HG03520 (cell line): Measurements from ENCODE around the gene ZCCHC24.

ENCODE experiments used
- ATAC-seq: cut with Tn5 transposase; IDR thresholded peaks from one replicate; pipeline ENCODE4 v1.9.1; 2021; ENCODE audit warnings: mild to moderate bottlenecking, moderate library complexity; ENCODE audit not compliant: unreplicated experiment

ZCCHC24 gene

DNA sequence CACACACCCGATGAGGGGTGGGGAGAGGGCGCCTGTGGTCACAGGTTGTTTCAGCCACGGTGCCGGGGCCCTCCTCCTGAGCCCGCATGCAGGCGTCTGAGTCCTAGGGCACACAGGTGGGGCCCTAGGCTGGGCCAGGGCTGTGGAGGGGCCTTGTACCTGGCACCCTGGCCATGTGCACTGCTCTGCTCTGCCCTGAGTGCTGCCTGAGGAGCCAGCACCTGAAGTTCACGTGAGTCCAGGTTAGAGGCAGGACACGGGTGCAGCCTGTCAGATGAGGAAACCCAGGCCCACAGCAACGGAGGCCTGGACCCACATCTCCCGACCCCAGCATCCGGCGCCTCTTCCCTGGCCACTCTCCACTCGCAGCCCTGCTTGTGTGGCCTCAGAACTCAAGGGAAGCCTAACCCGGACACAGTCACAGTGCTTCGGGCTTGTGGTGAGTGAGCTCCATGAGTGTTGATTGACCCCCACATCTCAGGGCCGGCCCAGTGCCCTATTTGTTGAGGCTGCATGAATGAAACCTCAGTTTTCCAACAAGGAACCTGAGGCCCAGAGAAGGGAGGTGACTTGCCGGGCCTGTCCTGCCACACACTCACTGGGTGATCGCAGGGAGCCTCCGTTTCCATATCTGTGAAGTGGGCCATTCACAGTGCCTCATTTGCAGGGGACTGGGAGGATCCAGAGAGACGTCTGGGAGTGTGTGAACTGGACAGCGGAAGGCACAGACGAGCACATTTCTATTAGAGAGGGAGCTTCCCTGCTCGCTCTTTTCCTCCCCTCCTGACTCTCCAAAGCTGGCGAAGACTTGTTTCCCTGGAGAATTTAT lies 58.6 kb downstream of the ZCCHC24 start:
- ATAC-seq, result no peak

GRCh38 chr10:79385804-79386531 lies 59.5 kb downstream of the ZCCHC24 start:
- ATAC-seq, result no peak

DNA sequence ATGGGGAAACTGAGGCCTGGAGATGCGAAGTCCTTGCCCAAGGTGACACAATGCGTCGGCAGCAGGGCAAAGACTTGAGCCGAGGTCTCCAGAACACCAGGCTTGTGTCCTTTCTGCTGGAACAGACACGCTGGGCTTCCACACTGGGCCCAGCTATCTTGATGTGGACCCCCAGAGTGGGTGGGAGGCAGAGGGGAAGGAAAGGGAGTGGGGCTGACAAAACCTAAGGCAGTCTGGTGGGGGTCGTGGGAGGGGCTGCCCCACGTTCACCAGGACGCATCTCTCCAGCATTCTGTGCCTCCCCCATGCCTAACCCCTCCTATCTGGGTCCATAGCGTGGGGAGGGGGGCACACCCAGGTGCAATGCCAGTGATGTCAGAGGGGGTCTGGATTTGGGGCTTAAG lies 60.0 kb downstream of the ZCCHC24 start:
- ATAC-seq, result no peak

- ATAC-seq, result no peak
Measured at GRCh38 chr10:79384773-79385391, 60.5 kb downstream of the ZCCHC24 start.

GRCh38 chr10:79383974-79384606 lies 61.3 kb downstream of the ZCCHC24 start:
- ATAC-seq, result no peak

DNA sequence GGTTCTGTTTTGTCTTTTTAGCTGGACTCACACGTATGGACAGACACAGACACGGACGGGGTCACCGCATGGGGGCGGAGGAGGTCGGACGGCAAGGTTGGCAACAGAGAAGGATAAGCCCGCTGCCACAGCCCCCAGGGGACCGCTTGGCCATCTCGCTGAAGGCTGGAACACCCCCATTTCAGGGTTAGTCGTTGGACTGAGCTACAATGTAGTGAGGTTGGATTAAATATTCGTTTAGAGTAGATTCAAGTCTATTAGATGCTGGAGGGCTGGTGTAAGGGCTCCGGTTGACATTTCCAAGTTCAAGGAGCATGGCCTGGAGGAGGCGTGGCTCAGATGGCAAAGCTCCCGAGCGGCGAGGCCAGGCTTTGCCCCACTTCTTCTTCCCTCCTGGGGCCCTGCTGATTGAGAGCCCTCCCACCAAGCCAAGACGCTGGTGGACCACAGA lies 62.9 kb downstream of the ZCCHC24 start:
- no peak for ATAC-seq

- ATAC-seq, result no peak
Measured at GRCh38 chr10:79381804-79382221, 63.6 kb downstream of the ZCCHC24 start.

- ATAC-seq, result no peak
Measured at GRCh38 chr10:79380946-79381721, 64.3 kb downstream of the ZCCHC24 start.

- no peak for ATAC-seq
Measured at GRCh38 chr10:79380125-79380945, 65.1 kb downstream of the ZCCHC24 start.

DNA sequence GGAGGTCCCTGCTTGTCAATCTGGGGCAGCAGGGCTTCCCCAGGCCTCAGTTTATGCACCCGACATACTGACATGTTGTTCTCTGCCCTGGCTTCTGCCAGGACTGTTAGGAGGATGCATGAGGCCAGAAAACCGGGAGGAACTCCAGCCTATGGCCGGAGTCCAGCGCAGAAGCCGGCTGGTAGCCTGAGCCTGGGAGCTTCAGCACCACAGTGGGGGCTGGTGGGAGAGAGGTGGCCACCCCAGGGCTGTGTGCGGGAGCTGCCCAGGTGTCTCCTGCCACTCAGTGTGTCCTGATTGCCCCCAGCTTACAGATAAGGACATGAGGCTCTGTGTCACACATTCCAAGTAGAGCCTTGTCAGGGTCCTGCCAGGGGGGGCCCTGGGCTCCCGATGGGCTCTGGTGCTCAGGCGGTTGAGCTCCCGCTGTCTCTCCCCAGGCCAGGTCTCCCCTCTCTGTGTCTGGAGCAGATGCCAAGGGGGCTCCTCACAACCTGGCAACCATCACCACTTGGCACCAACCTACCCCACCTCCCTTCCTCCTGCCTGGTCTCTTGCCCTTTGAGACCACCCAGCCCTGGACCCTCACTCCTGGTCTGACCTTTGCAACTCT lies 65.8 kb downstream of the ZCCHC24 start:
- ATAC-seq, result no peak

DNA sequence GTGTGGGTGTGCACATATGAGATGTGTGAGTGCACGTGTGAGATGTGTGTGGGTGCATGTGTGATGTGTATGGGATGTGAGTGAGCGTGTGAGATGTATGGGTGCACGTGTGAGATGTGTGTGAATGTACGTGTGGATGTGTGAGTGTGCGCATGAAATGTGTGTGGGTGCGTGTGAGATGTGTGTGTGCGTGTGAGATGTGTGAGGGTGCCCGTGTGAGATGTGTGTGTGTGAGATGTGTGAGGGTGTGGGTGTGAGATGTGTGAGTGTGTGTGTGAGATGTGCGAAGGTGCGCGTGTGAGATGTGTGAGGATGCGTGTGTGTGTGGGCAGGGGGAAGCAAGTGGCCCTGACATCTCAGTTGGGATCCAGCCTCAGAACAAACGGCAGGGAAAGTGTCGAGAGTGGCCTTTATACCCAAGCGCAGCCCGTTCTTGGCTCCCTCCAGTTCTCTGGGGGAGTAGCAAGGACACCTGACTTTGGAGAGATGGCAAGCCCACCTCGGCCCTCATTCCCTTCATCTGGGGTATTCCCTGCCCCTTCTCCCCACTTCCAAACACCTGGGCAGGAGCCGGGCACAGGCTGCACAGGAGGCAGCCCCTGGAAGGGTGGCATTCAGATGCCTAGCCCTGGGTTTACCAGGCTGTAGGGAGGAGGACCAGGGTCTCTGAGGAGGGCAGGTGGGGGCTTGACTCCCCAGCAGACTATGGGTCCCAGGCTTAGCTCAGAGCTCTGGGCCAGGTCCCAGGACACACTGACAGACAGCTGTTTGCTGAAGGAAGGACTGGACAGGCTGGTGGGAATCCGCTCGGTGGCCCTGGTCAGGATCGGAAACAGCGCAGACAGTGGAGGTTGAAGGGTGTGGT lies 66.5 kb downstream of the ZCCHC24 start:
- no peak for ATAC-seq

DNA sequence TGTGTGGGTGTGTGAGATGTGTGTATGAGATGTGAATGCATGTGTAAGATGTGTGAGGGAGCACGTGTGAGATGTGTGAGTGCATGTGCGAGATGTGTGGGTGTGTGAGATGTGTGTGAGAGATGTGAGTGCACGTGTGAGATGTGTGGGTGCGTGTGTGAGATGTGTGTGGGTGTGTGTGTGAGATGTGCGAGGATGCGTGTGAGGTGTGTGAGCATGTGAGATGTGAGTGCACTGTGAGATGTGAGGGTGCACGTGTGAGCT lies 67.1 kb downstream of the ZCCHC24 start:
- ATAC-seq, result no peak

- ATAC-seq, result no peak
Measured at GRCh38 chr10:79377557-79378382, 67.7 kb downstream of the ZCCHC24 start.

DNA sequence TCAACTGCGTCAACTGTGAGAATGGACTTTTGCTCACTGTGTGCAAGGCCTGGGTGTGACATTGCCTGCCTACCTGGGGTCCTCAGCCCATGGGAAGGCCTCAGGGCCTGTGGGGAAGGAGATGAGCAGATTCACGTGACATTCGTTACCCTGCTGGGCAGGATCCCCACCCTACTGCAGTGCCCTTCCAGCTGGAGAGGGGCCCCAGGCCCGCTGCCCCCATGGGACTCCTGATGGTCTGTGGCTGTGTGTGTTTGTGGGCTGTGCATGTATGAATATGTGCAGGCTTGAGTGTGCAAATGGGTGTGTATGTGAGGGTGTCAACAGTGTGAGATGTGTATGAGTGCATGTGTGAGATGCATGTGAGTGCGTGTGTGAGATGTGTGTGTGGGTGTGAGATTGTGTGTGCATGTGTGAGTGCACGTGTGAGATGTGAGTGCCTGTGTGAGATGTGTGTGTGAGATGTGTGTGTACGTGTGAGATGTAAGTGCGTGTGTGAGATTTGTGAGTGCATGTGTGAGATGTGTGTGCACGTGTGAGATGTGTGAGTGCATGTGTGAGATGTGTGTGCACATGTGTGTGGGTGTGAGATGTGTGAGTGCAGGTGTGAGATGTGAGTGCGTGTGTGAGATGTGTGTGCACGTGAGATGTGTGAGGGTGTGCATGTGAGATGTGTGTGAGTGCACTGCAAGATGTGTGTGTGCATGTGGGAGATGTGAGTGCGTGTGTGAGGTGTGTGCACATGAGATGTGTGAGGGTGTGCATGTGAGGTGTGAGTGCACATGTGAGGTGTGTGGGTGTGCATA lies 68.5 kb downstream of the ZCCHC24 start:
- ATAC-seq, result no peak

DNA sequence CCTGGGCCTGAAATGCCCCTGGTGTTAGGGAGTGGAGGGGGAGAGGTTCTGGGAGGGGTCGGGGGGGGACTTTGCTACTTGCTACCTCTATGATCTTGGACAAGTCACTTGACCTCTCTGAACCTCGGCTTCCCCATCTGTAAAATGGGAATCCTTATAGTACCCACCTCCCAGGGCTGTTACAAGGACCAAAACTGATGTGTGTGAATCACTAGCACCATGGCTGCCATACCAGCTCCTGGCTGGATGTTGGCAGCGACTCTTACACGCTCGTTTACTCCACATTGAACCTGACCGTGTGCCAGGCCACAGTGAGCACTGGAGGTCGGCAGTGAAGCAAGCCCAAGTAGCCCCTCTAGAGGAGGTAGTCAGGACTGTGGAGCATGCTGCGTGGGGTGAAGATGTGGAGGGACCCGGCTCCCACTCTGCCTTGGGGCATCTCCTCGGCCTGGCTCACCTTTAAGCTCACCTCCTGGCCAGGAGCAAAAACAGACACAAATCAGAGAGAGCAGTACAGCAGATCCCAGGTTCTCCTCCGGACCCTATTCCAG lies 69.3 kb downstream of the ZCCHC24 start:
- ATAC-seq, result no peak

DNA sequence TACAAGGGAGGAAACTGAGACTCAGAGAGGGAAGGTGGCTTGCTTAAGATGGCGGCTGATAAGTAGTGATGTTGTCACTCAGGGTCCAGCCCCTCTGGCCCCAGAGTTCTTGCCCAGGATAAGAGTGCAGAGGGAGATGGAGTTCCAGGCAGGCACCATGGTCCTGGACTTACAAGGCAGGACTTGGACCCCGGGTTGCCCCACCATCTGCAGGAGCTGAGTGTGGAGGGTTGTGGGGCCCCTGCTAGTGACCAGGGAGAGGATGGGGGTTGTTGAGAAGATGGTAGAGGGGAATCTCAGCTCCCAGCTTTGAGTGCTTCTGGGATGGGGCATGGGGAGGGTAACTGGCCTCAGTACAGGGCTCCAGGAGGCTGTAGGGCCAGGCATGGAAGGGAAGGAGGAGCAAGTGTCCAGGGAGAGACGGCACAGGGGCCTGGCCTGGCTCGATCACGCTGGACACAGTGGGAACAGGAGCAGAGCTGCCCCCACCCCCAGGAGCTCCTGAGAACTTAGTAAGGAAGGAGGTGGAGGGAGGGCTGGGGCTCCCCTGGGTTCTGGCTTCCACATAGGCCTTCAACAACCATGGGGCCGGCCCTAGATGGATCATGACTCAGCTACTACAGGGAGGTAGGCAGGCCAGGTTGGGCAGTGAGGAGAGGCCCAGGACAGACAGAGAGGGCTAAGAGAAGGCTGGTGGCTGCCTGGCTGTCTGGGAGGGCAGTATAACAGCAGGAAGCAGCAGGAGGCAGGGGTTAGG lies 69.9 kb downstream of the ZCCHC24 start:
- ATAC-seq, result no peak
